K562 (cell line): ENCODE data around the gene USP7. TPM values are rescaled to one million over a fixed set of nuclear protein-coding genes. Genes with fewer than 3 reads are reported as not detected.

Source experiments
- GATAD2B ChIP-seq: fragments of 450-650 bp; IDR thresholded peaks from 2 replicates; pipeline ENCODE4 v1.6.1; 2017; ENCODE audit warnings: mild to moderate bottlenecking, borderline replicate concordance
- HDAC2 ChIP-seq: fragments of 450-650 bp; IDR thresholded peaks from 2 replicates; pipeline ENCODE4 v1.6.1; 2016; ENCODE audit warnings: mild to moderate bottlenecking
- HMGN3 ChIP-seq: IDR thresholded peaks from 2 replicates; pipeline ENCODE4 v1.6.1; 2011; ENCODE audit warnings: borderline replicate concordance, low read depth, mild to moderate bottlenecking, mixed read lengths, low read length; ENCODE audit not compliant: insufficient read length; ENCODE audit errors: extremely low read depth
- POLR3G ChIP-seq: IDR thresholded peaks from 2 replicates; pipeline ENCODE4 v1.6.1; 2011; ENCODE audit not compliant: insufficient read length, insufficient replicate concordance; ENCODE audit errors: extremely low read depth
- RAD51 ChIP-seq: fragments of 450-650 bp; IDR thresholded peaks from 2 replicates; pipeline ENCODE4 v1.7.1; 2016; ENCODE audit warnings: low read depth, mild to moderate bottlenecking, borderline replicate concordance
- RBFOX2 ChIP-seq: fragments of 200-400 bp; formaldehyde crosslinking; IDR thresholded peaks from 2 replicates; pipeline ENCODE4 v1.6.1; 2017; ENCODE audit warnings: low read depth, mild to moderate bottlenecking, low read length, moderate library complexity
- SFPQ ChIP-seq: fragments of 200-400 bp; formaldehyde crosslinking; IDR thresholded peaks from 2 replicates; pipeline ENCODE4 v1.6.1; 2017; ENCODE audit warnings: mild to moderate bottlenecking, low read depth, low read length, moderate library complexity
- THRB ChIP-seq: fragments of 450-650 bp; formaldehyde crosslinking; conservative IDR thresholded peaks from 2 replicates; pipeline ENCODE4 v1.4.0; 2022; ENCODE audit warnings: mild to moderate bottlenecking, missing genetic modification characterization
- YY1 ChIP-seq, 3 experiments: IDR thresholded peaks; 2 replicates each; pipeline ENCODE4 v1.6.1; 2011; ENCODE audit warnings: low read length in 2 of 3, mild to moderate bottlenecking in 2 of 3, moderate library complexity in 2 of 3, borderline replicate concordance in 1 of 3, control low read depth in 1 of 3, low read depth in 1 of 3; ENCODE audit not compliant: insufficient read depth in 3 of 3, insufficient replicate concordance in 2 of 3, control insufficient read depth in 1 of 3, insufficient read length in 1 of 3; ENCODE audit errors: extremely low read depth in 1 of 3
- ZNF232 ChIP-seq: sonication (generic); formaldehyde crosslinking; IDR thresholded peaks from 2 replicates; pipeline ENCODE4 v1.8.0; 2022; ENCODE audit warnings: mild to moderate bottlenecking, missing genetic modification reagents
- polyA plus RNA-seq, 8 experiments: library from polyadenylated mRNA; depleted of rRNA in 4 of 8; stranded (reverse) in 5 of 8; unstranded in 3 of 8; fragments of >200 nt; fragmentation: Nextera tagmentation in 2 of 8; fragmentation: Illumina TruSeq in 1 of 8; extraction: Ambion mirVana in 2 of 8; extraction: Trizol in 1 of 8; gene quantifications; 2 replicates each; pipeline versions ENCODE4 v1.2.1 to v1.2.3, GENCODE V29; 2011 to 2014; ENCODE audit warnings: inconsistent platforms in 1 of 8, missing spikeins in 1 of 8
- total RNA-seq, 7 experiments: library from RNA; depleted of rRNA in 6 of 7; stranded (reverse); fragments of >200 nt in 6 of 7; fragmentation: Illumina TruSeq in 2 of 7; extraction: Trizol in 2 of 7; gene quantifications; 2 replicates each; pipeline versions ENCODE4 v1.2.1 to v1.2.3, GENCODE V29; 2011 to 2021; ENCODE audit warnings: low replicate concordance in 1 of 7
- TF ChIP-seq, protein P1 (sequence below), 2 experiments: fragments of 450-650 bp in 1 of 2; IDR thresholded peaks; 2 replicates each; pipeline ENCODE4 v1.6.1; 2011 to 2017; ENCODE audit warnings: low read depth in 2 of 2, antibody characterized with exemption in 1 of 2, borderline replicate concordance in 1 of 2, low read length in 1 of 2, mild to moderate bottlenecking in 1 of 2, mixed read lengths in 1 of 2; ENCODE audit not compliant: control insufficient read depth in 1 of 2
- TF ChIP-seq, protein P2 (sequence below), 2 experiments: IDR thresholded peaks; 2 replicates each; pipeline ENCODE4 v1.6.1; 2012; ENCODE audit warnings: improper control_type of control experiment in 2 of 2, low read depth in 2 of 2, low read length in 2 of 2, borderline replicate concordance in 1 of 2
- TF ChIP-seq, protein P3 (sequence below), 2 experiments: IDR thresholded peaks; 2 replicates each; pipeline ENCODE4 v1.6.1; 2011; ENCODE audit warnings: borderline replicate concordance in 1 of 2, control low read depth in 1 of 2, low read depth in 1 of 2, low read length in 1 of 2, mild to moderate bottlenecking in 1 of 2, mixed read lengths in 1 of 2, moderate library complexity in 1 of 2; ENCODE audit not compliant: insufficient read depth in 1 of 2, insufficient read length in 1 of 2, poor library complexity in 1 of 2, severe bottlenecking in 1 of 2; ENCODE audit errors: extremely low read depth in 1 of 2

USP7 gene
- total and polyA plus RNA-seq, 9 of the 15 experiments (the other 6 are each of a cell fraction or from before 2014, with no cell fraction given): 17.1 to 145 (median 57.9) TPM

- TF ChIP-seq HDAC2 (no peak), GATAD2B (0 out of 2 replicates have a peak, but pooled peaks have one; percentile 14), SFPQ (no peak), THRB (CRISPR knock-in tag) (no peak), POLR3G (no peak), HMGN3 (peak; percentile 25), YY1 (IDR thresholded peaks at IDR 0.05; ENCODE audit: borderline replicate concordance in 1 of 3, control insufficient read depth in 1 of 3, extremely low read depth in 1 of 3, insufficient read depth in 3 of 3, insufficient read length in 1 of 3, insufficient replicate concordance in 2 of 3, low read depth in 1 of 3, low read length in 2 of 3) (peak; percentile 32 to 73 (median 57)), ZNF232 (no peak), RAD51 (no peak), RBFOX2 (peak; percentile 66)
- TF ChIP-seq, protein P1, sequence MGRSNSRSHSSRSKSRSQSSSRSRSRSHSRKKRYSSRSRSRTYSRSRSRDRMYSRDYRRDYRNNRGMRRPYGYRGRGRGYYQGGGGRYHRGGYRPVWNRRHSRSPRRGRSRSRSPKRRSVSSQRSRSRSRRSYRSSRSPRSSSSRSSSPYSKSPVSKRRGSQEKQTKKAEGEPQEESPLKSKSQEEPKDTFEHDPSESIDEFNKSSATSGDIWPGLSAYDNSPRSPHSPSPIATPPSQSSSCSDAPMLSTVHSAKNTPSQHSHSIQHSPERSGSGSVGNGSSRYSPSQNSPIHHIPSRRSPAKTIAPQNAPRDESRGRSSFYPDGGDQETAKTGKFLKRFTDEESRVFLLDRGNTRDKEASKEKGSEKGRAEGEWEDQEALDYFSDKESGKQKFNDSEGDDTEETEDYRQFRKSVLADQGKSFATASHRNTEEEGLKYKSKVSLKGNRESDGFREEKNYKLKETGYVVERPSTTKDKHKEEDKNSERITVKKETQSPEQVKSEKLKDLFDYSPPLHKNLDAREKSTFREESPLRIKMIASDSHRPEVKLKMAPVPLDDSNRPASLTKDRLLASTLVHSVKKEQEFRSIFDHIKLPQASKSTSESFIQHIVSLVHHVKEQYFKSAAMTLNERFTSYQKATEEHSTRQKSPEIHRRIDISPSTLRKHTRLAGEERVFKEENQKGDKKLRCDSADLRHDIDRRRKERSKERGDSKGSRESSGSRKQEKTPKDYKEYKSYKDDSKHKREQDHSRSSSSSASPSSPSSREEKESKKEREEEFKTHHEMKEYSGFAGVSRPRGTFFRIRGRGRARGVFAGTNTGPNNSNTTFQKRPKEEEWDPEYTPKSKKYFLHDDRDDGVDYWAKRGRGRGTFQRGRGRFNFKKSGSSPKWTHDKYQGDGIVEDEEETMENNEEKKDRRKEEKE (IDR thresholded peaks at IDR 0.05; ENCODE audit: borderline replicate concordance in 1 of 2, control insufficient read depth in 1 of 2, low read depth in 2 of 2, low read length in 1 of 2): no peak
- TF ChIP-seq, protein P2, sequence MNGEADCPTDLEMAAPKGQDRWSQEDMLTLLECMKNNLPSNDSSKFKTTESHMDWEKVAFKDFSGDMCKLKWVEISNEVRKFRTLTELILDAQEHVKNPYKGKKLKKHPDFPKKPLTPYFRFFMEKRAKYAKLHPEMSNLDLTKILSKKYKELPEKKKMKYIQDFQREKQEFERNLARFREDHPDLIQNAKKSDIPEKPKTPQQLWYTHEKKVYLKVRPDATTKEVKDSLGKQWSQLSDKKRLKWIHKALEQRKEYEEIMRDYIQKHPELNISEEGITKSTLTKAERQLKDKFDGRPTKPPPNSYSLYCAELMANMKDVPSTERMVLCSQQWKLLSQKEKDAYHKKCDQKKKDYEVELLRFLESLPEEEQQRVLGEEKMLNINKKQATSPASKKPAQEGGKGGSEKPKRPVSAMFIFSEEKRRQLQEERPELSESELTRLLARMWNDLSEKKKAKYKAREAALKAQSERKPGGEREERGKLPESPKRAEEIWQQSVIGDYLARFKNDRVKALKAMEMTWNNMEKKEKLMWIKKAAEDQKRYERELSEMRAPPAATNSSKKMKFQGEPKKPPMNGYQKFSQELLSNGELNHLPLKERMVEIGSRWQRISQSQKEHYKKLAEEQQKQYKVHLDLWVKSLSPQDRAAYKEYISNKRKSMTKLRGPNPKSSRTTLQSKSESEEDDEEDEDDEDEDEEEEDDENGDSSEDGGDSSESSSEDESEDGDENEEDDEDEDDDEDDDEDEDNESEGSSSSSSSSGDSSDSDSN (IDR thresholded peaks at IDR 0.05; ENCODE audit: borderline replicate concordance in 1 of 2, low read depth in 2 of 2, low read length in 2 of 2): peak; percentile 8 to 76; a peak in 2 of 4 replicates
- TF ChIP-seq, protein P3, sequence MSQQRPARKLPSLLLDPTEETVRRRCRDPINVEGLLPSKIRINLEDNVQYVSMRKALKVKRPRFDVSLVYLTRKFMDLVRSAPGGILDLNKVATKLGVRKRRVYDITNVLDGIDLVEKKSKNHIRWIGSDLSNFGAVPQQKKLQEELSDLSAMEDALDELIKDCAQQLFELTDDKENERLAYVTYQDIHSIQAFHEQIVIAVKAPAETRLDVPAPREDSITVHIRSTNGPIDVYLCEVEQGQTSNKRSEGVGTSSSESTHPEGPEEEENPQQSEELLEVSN (IDR thresholded peaks at IDR 0.05; ENCODE audit: borderline replicate concordance in 1 of 2, extremely low read depth in 1 of 2, insufficient read depth in 1 of 2, insufficient read length in 1 of 2, low read depth in 1 of 2, low read length in 1 of 2, poor library complexity in 1 of 2, severe bottlenecking in 1 of 2): peak in 1 of 2 experiments; percentile 29
Observed at GRCh38 chr16:8963010-8963820, 491 bp downstream of the USP7 start (continued).
